MCF 10A (cell line): Measurements from ENCODE around the gene SEMA4D. TPM values are rescaled to one million over a fixed set of nuclear protein-coding genes. Genes with fewer than 3 reads are reported as not detected.

Experiments used
- BruUV-seq: library from RNA; stranded (reverse); fragments of 400-500 nt; replicated peaks from 2 replicates; lab custom pipeline; 2021; lab: Mats Ljungman, UMichigan
- CTCF ChIA-PET: fragments of 300-600 bp; sonication (Branson Sonifier 250); formaldehyde crosslinking; extraction: SDS; loops from one replicate; lab custom pipeline; 2021; ENCODE audit warnings: antibody characterized with exemption, inconsistent platforms; lab: Yijun Ruan, JAX
- POLR2A ChIA-PET: fragments of 300-600, 350-650 bp; sonication (Branson Sonifier 250); formaldehyde crosslinking; extraction: SDS; loops from one replicate; lab custom pipeline; 2020; ENCODE audit warnings: antibody characterized with exemption, inconsistent platforms; lab: Yijun Ruan, JAX
- DNase-seq: peaks from one replicate; pipeline ENCODE4 v3.0.0-alpha.2; 2018; ENCODE audit not compliant: unreplicated experiment
- H3K27ac Mint-ChIP-seq: one replicate; pipeline ENCODE4 v1.8.0; 2022; ENCODE audit warnings: mild to moderate bottlenecking, low read depth, mixed read lengths; ENCODE audit not compliant: unreplicated experiment
- H3K27me3 Mint-ChIP-seq: one replicate; pipeline ENCODE4 v1.8.0; 2022; ENCODE audit warnings: mixed read lengths; ENCODE audit not compliant: insufficient read depth, unreplicated experiment
- H3K36me3 Mint-ChIP-seq: one replicate; pipeline ENCODE4 v1.8.0; 2022; ENCODE audit warnings: mild to moderate bottlenecking, moderate library complexity, mixed read lengths; ENCODE audit not compliant: insufficient read depth, unreplicated experiment
- H3K4me1 Mint-ChIP-seq: one replicate; pipeline ENCODE4 v1.8.0; 2022; ENCODE audit warnings: mixed read lengths; ENCODE audit not compliant: insufficient read depth, unreplicated experiment
- H3K4me3 Mint-ChIP-seq: one replicate; pipeline ENCODE4 v1.8.0; 2022; ENCODE audit warnings: mild to moderate bottlenecking, moderate library complexity, mixed read lengths; ENCODE audit not compliant: unreplicated experiment
- H3K9me3 Mint-ChIP-seq: one replicate; pipeline ENCODE4 v1.8.0; 2022; ENCODE audit warnings: mixed read lengths; ENCODE audit not compliant: unreplicated experiment
- intact Hi-C: fragments of 100-400 bp; cut with micrococcal nuclease; formaldehyde crosslinking; loops from 2 replicates; pipeline ENCODE4 v1.14.1; 2022
- total RNA-seq: library from RNA; stranded (reverse); gene quantifications from 2 replicates; pipeline ENCODE4 v1.2.3, GENCODE V29; 2022
- TF ChIP-seq, protein P1 (sequence below): fragments of 200-600 bp; IDR thresholded peaks from one replicate; pipeline ENCODE4 v1.8.0; 2022; ENCODE audit warnings: antibody characterized with exemption, mild to moderate bottlenecking; ENCODE audit not compliant: unreplicated experiment

SEMA4D gene
- total RNA-seq, 1 experiment from 2014 or later: 4.2 TPM

- intact Hi-C loops: no loop called here
- no peaks in the 10 kb centered on the region for H3K36me3 Mint-ChIP-seq
- DNase-seq: no peak
- no peaks in the 10 kb centered on the region for H3K9me3 Mint-ChIP-seq
- H3K4me3 Mint-ChIP-seq: no peak overlapping the region
- no peaks in the 10 kb centered on the region for H3K27me3 Mint-ChIP-seq
- no peaks in the 10 kb centered on the region for H3K4me1 Mint-ChIP-seq
- ChIA-PET POLR2A (no interaction called here), CTCF (interaction anchor here (0.9 kb wide), 1 partner anchor 17 kb away, joined by 4 read pairs; no protein-coding TSS in a partner anchor)
- BruUV-seq: no TSS peak
- no peak overlapping the region for H3K27ac Mint-ChIP-seq
- TF ChIP-seq, protein P1, sequence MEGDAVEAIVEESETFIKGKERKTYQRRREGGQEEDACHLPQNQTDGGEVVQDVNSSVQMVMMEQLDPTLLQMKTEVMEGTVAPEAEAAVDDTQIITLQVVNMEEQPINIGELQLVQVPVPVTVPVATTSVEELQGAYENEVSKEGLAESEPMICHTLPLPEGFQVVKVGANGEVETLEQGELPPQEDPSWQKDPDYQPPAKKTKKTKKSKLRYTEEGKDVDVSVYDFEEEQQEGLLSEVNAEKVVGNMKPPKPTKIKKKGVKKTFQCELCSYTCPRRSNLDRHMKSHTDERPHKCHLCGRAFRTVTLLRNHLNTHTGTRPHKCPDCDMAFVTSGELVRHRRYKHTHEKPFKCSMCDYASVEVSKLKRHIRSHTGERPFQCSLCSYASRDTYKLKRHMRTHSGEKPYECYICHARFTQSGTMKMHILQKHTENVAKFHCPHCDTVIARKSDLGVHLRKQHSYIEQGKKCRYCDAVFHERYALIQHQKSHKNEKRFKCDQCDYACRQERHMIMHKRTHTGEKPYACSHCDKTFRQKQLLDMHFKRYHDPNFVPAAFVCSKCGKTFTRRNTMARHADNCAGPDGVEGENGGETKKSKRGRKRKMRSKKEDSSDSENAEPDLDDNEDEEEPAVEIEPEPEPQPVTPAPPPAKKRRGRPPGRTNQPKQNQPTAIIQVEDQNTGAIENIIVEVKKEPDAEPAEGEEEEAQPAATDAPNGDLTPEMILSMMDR: no peak
Observed at GRCh38 chr9:89382026-89382986, 115.6 kb downstream of the SEMA4D start.

GRCh38 chr9:89381308-89381609 lies 116.7 kb downstream of the SEMA4D start:
- no peaks in the 10 kb centered on the region for H3K9me3 Mint-ChIP-seq
- H3K4me3 Mint-ChIP-seq: no peak overlapping the region
- TF ChIP-seq, protein P1: no peak
- no peaks in the 10 kb centered on the region for H3K27me3 Mint-ChIP-seq
- ChIA-PET POLR2A (no interaction called here), CTCF (no interaction called here)
- intact Hi-C loops: no loop called here
- no TSS peak for BruUV-seq
- no peak overlapping the region for H3K27ac Mint-ChIP-seq
- H3K36me3 Mint-ChIP-seq: no peaks in the 10 kb centered on the region
- DNase-seq: no peak
- no peaks in the 10 kb centered on the region for H3K4me1 Mint-ChIP-seq

DNA sequence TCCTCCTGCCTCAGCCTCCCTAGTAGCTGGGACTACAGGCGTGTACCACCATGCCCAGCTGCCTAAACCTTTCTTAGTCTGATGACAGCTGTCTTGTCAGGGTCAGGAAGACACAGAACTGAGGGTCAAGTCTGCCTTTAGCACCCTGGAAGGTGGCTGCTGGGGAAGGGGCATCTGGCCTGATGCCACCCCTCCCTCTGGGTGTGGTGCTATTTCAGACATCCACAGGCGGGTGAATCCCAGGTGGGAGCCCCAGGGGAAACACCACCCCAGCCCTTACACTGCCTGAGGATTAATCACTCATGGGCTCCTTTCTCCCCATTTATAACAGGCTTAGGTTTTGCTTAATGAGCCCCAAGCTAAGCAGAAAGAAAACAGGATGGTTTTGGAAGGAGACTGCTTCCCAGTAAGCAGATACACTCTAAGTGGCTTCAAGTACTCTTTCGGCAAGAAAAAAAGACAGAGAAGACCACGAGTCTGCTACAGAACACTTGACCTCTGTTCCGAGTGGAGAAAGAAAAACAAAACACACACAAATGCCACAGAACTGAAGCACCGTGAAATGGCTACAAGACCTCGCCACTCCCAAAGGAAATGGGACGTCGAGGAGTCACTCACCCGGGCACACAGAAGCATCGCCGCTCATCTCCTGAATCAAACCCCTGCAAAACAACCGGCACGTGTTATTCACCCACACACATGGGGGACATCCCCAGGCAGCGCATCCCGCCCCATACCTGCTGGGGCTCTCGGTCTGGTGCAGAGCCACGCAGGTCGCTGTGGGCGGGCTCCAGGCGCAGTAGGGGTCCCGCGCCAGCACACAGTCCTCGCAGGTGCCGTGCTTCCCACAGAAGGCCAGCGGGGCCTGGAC lies 117.2 kb downstream of the SEMA4D start:
- TF ChIP-seq, protein P1: no peak
- Mint-ChIP-seq H3K9me3 (no peaks in the 10 kb centered on the region), H3K27ac (no peak overlapping the region), H3K36me3 (no peaks in the 10 kb centered on the region), H3K27me3 (no peaks in the 10 kb centered on the region), H3K4me1 (no peaks in the 10 kb centered on the region), H3K4me3 (no peak overlapping the region)
- ChIA-PET POLR2A (no interaction called here), CTCF (interaction anchor here (1.5 kb wide), 1 partner anchor 168 kb away, joined by 4 read pairs; no protein-coding TSS in a partner anchor)
- BruUV-seq: no TSS peak
- intact Hi-C loops: no loop called here
- no peak for DNase-seq

DNA sequence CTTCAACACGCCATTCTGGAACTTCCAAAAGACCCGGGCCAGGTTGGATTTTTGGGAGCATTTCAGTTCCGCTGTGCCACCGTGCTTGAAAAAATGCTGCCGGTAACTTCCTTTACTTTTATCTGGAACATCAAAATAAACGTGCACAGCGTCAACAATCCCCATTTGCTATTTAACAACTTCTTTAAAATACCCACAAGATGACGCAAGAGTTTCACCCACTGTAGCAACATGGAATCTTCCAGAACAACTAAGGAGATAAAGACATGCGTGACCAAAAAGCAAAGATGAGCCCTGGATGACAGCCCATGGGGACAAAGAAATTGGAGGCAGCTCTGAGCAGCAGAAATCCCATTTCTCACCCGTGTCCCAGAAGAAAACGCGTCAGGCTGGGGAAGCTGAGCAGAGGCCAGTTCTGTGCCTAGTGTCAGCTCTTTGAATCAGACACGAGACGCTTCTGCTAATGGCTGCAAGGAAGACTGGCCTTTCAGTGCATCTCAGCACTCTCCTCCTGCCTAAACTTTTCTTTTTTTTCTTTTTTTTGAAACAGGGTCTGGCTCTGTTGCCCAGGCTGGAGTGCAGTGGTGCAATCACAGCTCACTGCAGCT lies 118.3 kb downstream of the SEMA4D start:
- POLR2A ChIA-PET: no interaction called here
- no peak overlapping the region for H3K4me3 Mint-ChIP-seq
- H3K4me1 Mint-ChIP-seq: no peaks in the 10 kb centered on the region
- TF ChIP-seq, protein P1: no peak
- no peaks in the 10 kb centered on the region for H3K36me3 Mint-ChIP-seq
- DNase-seq: no peak
- intact Hi-C loops: no loop called here
- H3K27me3 Mint-ChIP-seq: no peaks in the 10 kb centered on the region
- no peak overlapping the region for H3K27ac Mint-ChIP-seq
- CTCF ChIA-PET: interaction anchor here (1.5 kb wide), 1 partner anchor 169 kb away, joined by 4 read pairs; no protein-coding TSS in a partner anchor
- H3K9me3 Mint-ChIP-seq: no peaks in the 10 kb centered on the region
- no TSS peak for BruUV-seq
